Left forelimb (tissue), 1 donor: ENCODE data around the gene EHMT2.
"Not testable (repeated sequence)": the region's sequence is repeated elsewhere in the genome, so short reads cannot be mapped to it uniquely, and the experiment has no call there.

ENCODE experiments used
- DNase-seq: peaks from one replicate; pipeline ENCODE4 v3.0.0-alpha.2; 2018; ENCODE audit warnings: low spot score

EHMT2 gene

DNA sequence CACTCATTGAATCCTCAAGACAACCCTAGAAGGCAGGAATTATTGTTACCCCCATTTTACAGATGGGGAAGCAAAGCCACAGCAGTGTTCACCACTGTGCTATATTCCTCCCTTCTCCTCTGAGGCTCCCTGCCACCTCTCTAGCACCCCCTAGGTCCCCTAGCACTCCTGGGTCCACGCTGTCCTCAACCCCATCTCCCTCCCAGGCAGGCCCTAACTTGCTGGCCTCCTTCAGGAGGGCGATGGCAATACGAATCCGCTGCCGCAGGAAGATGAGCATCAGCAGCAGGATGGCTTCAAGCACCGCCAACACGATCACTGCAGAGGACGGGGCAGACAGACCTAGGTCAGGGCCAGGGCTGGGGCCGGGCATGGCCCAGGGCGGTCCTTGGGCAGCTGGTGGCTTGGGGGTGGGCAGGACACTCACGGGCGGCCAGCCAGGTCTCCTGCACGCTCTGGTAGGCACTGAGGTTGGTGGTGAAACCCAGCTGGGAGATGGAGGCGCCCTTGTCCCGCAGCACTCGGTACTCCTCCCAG, 27.0 kb downstream of the EHMT2 start:
- no peak for DNase-seq

DNA sequence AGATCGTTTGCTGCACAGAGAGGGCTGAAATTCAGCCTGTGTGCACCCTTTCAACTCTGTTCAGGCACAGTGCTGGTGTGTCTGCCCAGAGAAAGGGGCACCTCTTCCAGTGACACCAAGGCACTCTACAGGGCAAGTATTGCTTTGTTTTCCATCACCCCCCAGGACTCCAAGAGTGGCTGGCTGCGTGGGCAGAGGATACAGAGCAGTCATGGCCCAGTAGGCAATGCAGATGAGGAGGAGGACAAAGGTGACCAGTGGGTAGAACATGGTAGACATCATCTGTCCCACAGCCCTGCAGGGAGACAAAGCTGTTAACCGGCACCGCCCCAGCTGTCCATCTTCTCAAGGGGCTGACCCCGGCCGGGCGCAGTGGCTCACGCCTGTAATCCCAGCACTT, 28.2 kb downstream of the EHMT2 start:
- no peak for DNase-seq

DNA sequence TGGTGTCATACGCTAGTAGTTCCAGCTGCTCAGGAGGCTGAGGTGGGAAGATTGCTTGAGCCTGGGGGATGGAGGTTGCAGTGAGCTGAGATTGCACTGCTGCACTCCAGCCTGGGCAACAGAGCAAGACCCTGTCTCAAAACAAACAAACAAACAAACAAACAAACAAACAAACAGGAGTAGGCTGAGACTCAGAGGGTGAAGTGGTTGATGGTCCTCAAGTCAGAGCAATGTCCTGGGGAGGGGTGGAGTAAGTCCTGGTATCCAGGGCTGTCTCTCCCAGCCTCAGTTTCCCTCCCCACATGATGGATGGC, 28.9 kb downstream of the EHMT2 start:
- DNase-seq, result not testable (repeated sequence)

DNA sequence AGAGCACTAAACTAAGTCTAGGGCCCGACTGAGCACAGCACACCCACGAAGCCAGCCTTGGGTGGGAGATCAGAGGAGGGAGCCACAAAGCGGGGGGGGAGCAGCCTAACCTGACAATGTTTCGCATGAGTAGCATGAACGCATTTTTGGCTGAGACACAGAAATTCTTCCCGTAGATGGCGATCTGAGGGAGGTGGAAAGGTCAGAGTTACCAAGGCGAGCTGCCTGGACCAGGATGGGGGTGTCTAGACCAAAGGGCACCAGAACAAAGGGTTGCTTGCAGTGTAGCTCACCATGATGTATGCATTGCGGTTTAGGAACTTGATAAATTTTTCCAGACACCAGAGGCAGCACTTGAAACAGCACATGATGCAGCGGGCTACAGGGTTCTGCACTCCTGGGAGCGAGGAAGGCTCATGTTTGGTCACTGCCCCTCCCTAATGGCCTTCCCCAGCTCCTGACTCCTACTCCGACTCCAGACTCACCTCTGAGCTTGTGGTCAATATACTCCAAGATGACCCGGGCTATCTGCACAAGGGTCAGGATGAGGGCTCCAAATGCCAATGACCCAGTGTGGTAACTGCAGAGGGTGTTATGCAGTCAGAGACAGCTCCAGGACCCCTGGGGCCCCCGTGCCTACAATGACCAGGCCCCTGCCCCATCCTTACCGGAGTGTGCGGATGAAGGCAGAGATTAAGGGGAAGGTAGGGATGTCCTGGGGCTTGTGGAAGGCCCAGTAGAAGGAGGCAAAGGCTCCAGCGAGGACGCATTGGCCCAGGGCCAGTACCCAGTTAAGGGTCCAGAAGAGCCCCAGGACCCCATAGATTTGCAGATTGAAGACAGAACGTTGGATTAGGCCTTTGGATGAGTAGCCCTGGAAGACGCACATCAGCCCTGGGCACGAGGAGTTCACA, 32.0 kb downstream of the EHMT2 start:
- no peak for DNase-seq

DNA sequence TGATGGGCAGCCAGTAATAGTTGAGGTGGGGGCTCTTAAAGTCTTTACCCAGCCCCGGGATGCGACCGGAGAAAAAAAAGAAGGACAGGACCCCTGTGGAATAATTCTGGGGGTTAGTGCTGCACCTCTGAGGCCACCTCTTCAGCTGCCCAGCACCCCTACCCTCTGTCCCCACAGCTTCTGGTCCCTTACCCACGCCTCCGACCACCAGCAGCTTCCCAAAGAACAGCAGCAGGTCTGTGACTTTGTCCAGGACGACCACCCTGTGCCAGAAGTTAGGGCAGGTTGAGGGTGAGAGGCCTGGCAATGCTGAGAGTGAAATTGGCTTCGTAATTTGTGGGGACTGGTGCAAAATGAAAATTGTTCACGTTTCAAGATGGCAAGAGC, 32.7 kb downstream of the EHMT2 start:
- no peak for DNase-seq

DNA sequence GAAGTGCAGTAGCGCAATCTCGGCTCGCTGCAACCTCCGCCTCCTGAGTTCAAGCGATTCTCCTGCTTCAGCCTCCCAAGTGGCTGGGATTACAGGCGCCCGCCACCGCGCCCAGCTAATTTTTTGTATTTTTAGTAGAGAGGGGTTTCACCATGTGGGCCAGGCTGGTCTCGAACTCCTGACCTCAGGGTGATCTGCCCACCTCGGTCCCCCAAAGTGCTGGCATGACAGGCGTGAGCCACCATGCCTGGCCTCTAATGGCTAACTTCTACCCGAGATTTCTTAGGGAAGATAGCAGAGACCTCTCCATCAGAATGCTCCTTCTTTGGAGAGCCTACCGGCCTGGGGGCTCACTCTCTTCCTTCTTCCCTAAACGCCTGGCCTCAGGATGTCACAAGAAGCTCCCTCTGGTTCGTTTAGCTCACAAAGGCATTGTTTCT, 33.4 kb downstream of the EHMT2 start:
- not testable (repeated sequence) for DNase-seq

DNA sequence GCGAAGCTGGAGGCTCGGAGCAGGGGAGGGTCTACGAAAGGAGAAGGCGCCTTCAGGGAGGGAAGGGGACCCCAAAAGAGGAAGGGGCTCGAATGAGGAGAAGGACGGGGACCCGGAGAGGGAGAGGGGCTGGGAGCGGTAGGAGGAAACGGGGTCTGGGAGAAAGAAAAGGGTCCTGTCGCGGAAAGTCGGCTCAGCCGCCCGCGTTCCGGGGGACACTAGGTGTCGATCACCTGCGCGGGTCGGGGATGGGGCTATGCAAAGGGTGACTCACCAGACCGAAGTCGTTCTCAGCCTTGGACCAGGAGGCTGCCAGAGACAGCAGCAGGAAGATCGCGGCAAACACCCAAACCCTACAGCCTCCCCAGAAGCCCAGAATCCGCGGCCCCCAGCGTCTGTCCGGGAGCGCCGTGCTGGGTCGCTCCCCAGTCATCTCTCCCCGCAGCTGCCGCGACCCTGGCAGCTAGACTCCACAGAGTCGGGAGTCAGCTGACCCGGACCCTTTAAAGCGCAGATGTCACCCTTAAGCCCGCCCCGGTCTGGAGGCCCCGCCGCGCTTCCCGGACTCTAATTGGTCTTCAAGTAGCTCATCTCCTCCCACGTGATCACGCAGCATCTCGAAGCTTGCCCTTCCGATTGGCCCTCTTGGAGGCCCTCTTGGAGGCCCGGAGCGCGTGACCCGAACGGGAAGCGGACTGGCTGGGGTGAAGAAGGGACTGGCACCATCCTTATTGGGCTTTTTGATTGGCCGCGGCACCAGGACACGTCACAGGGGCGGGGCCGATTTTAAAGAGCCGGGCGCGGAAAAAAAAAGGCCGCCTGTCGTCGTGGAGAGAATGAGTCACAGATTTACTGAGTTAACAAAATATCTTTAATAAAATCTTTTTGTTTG, 34.9 kb downstream of the EHMT2 start, which contains the start of gene NEU1:
NEU1 (minus strand) TSS at position 478 of the 892 bp plus-strand sequence; CDS start at position 433, 45 bp downstream.
- DNase-seq, result peak; percentile 97

DNA sequence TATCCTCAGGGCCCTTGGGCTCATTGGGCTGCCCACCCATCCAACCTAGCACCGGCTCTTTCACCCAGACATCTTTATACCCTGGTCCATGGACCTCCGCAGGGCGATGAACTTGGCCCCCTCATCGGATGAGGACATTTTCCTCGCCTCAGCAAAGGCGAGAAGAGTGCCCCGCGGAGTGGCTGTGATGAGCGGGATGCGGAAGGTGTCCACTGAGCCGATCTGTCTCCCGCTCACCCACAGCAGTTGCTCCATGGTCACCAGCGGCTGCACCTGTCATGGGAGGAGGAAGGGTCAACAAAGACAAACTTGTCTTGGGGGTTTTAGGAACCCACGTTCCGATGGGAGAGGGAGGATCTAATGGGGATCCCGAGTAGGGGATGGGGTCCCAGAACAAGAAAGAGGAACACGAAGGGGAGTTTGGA, 35.6 kb downstream of the EHMT2 start:
- DNase-seq, result no peak

DNA sequence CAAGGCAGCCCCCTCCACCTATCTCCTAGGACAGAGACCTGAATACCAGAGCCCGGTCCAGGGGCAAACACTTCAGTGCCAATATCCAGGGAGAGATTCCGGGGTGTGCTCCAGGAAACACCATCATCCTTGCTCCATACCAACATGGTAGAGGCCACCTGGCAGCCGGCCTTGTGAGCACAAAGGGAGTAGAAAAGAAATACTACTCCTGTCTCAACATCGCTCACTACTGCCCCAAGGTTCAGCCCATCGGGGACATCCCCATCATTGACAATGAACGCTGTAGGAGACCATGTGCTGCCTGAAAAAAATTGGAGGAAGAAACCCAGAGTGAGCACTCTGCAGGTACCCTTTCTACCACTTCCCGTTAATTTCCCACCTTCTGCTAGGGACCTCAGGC, 36.3 kb downstream of the EHMT2 start:
- DNase-seq, result no peak

DNA sequence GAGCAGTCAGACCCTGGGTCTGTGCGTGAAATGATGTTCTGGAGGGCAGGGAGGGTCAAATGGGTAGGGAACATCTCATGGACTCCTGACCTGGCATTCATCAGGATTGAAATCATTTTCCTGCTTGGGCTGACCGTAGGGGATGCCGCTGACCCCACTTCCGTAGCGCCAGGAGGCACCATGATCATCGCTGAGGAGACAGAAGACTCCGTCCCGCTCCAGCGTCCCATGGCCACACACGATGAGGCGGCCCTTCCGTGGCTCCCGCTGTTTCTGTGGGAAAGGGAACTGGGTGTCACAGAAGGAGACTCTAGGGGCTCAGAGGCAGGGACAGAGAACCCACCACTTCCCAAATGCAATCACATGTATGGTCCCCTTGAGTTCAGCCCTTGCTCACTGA, 37.1 kb downstream of the EHMT2 start:
- DNase-seq, result no peak

DNA sequence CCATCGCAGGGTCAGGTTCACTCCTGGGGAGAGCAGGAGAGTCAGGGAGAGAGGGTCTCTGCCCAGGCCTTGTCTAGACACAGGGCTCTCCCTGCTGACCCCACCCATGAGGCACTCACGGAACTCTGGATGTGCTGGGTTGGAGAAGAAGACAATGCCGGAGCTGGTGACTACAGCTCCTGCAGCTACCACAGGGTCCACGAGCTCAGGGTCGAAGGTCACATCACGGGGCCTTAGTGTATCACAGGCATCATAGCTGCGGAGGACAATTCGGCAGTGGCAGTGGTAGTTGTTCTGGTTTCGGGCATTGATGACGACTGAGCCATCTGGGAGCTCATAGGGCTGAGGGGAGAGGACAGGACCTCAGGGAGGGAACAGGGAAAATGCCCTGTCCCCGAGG, 37.6 kb downstream of the EHMT2 start:
- DNase-seq, result no peak

DNA sequence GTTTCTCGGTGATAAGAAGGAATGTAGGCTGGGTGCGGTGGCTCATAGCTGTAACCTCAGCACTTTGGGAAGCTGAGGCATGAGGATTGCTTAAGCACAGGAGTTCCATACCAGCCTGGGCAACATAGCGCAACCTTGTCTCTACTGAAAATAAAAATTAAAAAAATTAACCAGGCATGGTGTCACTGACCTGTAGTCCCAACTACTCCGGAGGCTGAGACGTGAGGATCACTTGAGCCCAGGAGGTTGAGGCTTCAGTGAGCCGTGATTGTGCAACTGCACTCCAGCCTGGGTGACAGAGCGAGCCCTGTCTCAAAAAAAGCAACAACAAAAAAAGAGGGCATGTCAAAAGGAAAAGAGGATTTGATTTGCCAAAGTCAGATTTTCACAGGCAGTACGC, 38.8 kb downstream of the EHMT2 start:
- no peak for DNase-seq

DNA sequence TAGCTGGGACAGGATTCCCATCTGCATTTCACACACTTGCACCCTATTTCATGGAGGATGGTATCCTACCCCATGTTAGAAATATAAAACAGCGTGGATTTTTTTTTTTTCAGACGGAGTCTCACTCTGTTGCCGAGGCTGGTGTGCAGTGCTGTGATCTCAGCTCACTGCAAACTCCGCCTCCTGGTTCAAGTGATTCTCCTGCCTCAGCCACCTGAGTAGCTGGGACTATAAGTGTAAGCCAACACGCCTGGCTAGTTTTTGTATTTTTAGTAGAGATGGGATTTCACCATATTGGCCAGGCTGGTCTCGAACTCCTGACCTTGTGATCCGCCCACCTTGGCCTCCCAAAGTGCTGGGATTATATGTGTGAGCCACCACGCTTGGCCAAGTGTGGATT, 39.7 kb downstream of the EHMT2 start:
- DNase-seq, result not testable (repeated sequence)

DNA sequence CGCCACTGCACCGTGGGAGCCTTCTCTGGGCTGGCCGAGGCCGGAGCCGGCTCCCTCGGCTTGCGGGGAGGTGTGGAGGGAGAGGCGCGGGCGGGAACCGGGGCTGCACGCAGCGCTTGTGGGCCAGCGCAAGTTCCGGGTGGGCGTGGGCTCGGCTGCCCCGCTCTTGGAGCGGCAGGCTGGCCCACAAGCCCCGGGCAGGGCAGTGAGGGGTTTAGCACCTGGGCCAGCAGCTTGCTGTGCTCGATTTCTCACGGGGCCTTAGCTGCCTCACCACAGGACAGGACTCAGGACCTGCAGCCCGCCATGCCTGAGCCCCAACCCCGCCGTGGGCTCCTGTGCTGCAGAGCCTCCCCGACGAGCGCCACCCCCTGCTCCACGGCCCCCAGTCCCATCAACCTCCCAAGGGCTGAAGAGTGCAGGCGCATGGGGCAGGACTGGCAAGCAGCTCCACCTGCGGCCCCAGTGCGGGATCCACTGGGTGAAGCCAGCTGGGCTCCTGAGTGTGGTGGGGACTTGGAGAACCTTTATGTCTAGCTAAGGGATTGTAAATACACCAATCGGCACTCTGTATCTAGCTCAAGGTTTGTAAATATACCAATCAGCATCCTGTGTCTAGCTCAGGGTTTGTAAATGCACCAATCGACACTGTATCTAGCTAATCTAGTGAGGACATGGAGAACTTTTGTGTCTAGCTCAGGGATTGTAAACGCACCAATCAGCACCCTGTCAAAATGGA, 45.3 kb downstream of the EHMT2 start:
- DNase-seq, result not testable (repeated sequence)

DNA sequence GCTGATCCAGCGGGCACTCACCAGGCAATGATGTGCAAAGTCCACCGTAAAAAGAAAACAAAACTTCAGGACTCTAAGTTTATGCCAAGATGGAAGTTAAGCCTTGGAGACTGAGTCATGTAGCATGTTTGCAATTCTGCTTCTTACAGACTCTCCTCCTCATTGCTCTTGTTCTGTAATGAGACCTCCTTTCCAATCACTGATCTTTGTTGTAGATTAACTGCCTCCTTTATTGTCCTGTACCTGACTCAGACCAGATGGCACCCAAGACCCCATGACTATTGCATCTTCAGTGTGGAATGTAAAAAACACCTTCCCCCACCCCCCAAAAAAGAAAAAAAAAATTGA, 46.0 kb downstream of the EHMT2 start:
- no peak for DNase-seq

DNA sequence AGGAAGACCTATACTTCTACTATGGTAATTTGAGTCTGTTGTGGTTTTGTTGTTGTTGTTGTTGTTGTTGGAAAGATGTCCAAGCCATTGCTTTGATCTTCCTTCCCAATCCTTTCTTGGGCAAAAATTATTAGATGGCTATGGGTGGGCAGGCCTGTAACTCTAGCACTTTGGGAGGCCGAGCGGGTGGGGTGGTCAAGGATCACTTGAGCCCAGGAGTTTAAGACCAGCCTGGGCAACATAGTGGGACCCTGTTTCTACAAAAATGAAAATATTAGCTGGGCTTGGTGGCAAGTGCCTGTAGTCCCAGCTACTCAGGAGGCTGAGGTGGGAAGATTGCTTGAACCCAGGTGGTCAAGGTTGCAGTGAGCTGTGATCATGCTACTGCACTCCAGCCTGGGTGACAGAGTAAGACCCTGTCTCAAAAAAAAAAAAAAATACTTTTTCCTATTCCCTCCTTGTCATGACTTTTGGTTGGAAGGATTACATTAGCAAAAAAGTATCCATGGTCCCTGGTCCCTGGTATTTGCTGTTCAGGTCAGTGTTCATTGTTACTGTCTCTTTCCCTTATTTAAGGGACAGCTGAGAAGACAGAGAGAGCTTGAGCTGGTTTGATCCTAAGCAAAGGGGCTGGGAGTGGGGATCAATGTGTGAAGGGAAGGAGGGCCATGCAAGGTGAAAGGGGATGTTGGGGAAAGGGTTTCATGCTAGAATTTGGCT, 46.6 kb downstream of the EHMT2 start:
- no peak for DNase-seq

DNA sequence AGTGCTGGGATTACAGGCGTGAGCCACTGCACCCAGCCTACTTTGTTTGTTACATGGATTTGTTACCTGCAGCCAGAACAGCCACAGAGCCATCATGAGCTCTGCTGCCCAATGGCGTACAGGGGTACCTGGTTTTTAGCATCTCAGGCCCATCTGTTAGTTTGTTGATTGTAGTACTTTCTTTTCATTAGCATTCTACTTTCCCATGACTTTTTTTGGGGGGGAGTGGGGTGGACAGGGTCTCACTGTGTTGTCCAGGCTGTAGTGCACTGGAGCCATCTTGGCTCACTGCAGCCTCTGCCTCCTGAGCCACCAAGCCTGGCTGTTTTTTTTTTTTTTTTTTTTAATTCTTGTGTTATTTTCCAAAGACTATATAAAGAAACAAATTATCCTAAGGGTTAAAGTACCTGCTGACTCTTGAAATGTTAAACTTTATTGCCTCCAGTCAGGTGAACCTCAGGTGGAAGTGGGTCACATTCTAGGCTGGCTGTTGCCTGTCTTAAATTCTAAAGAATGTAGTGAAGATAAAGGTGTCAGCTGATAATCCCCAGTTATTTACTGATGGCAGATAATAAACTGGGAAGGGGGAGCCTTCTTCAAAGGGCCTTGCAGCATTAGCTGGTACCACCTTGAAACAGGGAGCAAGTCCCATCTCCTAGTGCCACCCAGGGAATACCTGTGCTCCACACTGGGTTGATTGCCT, 50.1 kb downstream of the EHMT2 start:
- no peak for DNase-seq

DNA sequence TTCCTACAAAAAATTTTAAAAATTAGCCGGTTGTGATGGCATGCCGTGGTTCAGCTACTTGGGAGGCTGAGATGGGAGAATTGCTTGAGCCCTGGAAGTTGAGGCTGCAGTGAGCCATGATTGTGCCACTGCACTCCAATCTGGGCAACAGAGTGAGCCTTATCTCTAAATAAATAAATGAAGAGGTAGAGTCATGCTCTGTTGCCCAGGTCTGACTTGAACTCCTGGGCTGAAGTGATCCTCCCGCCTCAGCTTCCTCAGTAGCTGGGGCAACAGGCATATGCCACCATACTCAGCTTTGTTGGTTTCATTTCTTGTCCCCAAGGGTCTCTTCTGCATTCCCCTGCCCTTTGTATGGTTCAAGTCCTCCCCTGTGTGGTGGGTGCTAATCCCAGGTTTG, 53.0 kb downstream of the EHMT2 start:
- DNase-seq, result no peak

DNA sequence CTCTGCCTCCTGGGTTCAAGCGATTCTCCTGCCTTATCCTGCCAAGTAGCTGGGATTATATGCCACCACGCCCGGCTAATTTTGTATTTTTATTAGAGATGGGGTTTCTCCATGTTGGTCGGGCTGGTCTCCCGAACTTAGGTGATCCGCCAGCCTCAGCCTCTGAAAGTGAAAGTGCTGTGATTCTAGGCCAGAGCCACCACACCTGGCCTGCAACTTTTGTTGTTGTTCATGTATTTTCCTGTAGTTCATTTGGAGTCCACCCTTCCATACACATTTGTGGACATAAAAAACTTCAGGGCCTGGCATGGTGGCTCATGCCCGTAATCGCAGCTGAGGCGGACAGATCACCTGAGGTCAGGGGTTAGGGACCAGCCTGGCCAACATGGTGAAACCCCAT, 55.4 kb downstream of the EHMT2 start:
- no peak for DNase-seq

DNA sequence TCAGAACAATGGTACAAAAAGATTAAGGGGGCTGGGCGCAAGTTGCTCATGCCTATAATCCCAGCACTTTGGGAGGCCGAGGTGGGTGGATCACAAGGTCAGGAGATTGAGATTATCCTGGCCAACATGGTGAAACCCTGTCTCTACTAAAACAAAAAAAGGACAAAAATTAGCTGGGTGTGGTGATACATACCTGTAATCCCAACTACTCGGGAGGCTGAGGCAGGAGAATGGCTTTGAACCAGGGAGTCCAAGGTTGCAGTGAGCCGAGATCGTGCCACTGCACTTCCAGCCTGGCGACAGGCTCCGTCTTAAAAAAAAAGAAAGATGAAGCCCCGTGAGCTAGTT, 57.7 kb downstream of the EHMT2 start:
- not testable (repeated sequence) for DNase-seq

DNA sequence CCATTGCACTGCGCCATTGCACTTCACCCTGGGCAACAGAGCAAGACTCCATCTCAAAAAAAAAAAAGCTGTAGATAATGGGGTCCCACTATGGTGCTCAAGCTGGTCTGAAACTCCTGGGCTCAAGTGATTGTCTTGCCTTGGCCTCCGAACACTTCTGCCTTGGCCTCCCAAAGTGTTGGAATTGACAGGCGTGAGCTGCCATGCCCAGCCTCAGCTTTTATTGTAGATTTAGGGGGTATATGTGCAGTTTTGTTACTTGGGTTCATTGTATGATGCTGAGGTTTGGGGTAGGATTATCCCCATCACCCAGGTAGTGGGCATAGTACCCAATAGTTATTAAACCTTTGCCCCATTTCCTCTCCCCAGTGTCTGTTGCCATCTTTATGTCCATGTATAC, 58.5 kb downstream of the EHMT2 start:
- DNase-seq, result no peak
